ENCODE measurements around the gene BTRC. TPM values are rescaled to one million over a fixed set of nuclear protein-coding genes. Genes with fewer than 3 reads are reported as not detected.

BTRC gene
- total RNA-seq, 1 experiment from 2014 or later: 29.1 TPM

GRCh38 chr10:101529725-101530553 is 176.0 kb downstream of the BTRC start:
- Histone ChIP-seq H4K20me1 (ENCODE audit: insufficient read depth) (no peaks in the 10 kb centered on the region), H3K27me3 (ENCODE audit: insufficient read depth, low read length) (no peaks in the 10 kb centered on the region), H3K27ac (ENCODE audit: low read depth, low read length) (no peak overlapping the region), H3K4me1 (ENCODE audit: control insufficient read depth in 1 of 2, insufficient read depth in 2 of 2, low read length in 2 of 2) (no peaks in the 10 kb centered on the region), H3K9me2 (ENCODE audit: insufficient read depth) (no peaks in the 10 kb centered on the region), H3K36me3 (ENCODE audit: control insufficient read depth in 1 of 2, insufficient read depth in 2 of 2, low read length in 2 of 2) (no peaks in the 10 kb centered on the region), H2AFZ (ENCODE audit: low read depth, low read length, poor library complexity, severe bottlenecking) (no peak overlapping the region), H3K9ac (ENCODE audit: low read length) (no peak overlapping the region), H3K9me3 (ENCODE audit: control insufficient read depth in 1 of 2, insufficient read depth in 1 of 2, low read depth in 1 of 2, low read length in 2 of 2) (no peaks in the 10 kb centered on the region), H3K4me2 (ENCODE audit: low read length) (no peak overlapping the region), H3K79me2 (ENCODE audit: insufficient read depth, low read length) (no peaks in the 10 kb centered on the region), H3K4me3 (replicated peaks in 1 of 2; ENCODE audit: low read depth in 1 of 2, low read length in 2 of 2) (no peak overlapping the region)
- no TSS peak for BruUV-seq (replicated peaks)
- no peak for ATAC-seq
- intact Hi-C loops (cut with micrococcal nuclease): no loop called here
- POLR2A ChIA-PET: interaction anchor here (0.6 kb wide), 1 partner anchor 8 kb away, joined by 5 read pairs; no protein-coding TSS in a partner anchor
- no peak for TF ChIP-seq JUND (IDR thresholded peaks at IDR 0.05)
- TF ChIP-seq EGR1 (IDR thresholded peaks at IDR 0.05; ENCODE audit: low read depth): no peak
- no peak for TF ChIP-seq CBX3 (IDR thresholded peaks at IDR 0.05; ENCODE audit: low read depth)
- no peak for TF ChIP-seq ELF1 (IDR thresholded peaks at IDR 0.05; ENCODE audit: borderline replicate concordance, low read depth)
- no peak for TF ChIP-seq REST (IDR thresholded peaks at IDR 0.05; ENCODE audit: low read depth)
- TF ChIP-seq SRF (IDR thresholded peaks at IDR 0.05; ENCODE audit: low read depth): no peak
- no peak for TF ChIP-seq SP1 (IDR thresholded peaks at IDR 0.05; ENCODE audit: low read depth)
- no peak for TF ChIP-seq POLR2AphosphoS5 (IDR thresholded peaks at IDR 0.05; ENCODE audit: low read depth, low read length)
- TF ChIP-seq FOSL1 (IDR thresholded peaks at IDR 0.05; ENCODE audit: low read depth): no peak
- no peak for TF ChIP-seq POLR2A (IDR thresholded peaks at IDR 0.05; ENCODE audit: borderline replicate concordance, extremely low read depth, insufficient read depth, insufficient read length)
- no peak for TF ChIP-seq EZH2phosphoT487 (IDR thresholded peaks at IDR 0.05; ENCODE audit: borderline replicate concordance)
- no peak for TF ChIP-seq MAX (IDR thresholded peaks at IDR 0.05)
- no peak for TF ChIP-seq EZH2 (IDR thresholded peaks at IDR 0.05)
- no peak for TF ChIP-seq RAD21 (IDR thresholded peaks at IDR 0.05; ENCODE audit: low read depth)
- no peak for TF ChIP-seq CTCF (IDR thresholded peaks at IDR 0.05 in 2 of 3, conservative IDR thresholded peaks at IDR 0.05 in 1 of 3; ENCODE audit: borderline replicate concordance in 1 of 3, insufficient read depth in 1 of 3, low read depth in 2 of 3, low read length in 2 of 3)
- DNase-seq (ENCODE audit: low read depth, low spot score): no peak
- RAD21 ChIA-PET (ENCODE audit: low non-redundant PET in 1 of 2, low total read pairs in 2 of 2, uncharacterized antibody in 2 of 2, unreplicated experiment in 2 of 2): no interaction called here
- CTCF ChIA-PET: no interaction called here

All from HCT116 (cell line).